HEK293 (cell line): Measurements from ENCODE around the gene PNMA1.

Experiments
- CTCF ChIA-PET: fragments of 350-600 bp; formaldehyde crosslinking; extraction: SDS; loops from one replicate; lab custom pipeline; 2021; ENCODE audit warnings: antibody characterized with exemption; lab: Yijun Ruan, JAX
- POLR2A ChIA-PET: fragments of 300-600 bp; formaldehyde crosslinking; extraction: SDS; loops from one replicate; lab custom pipeline; 2020; ENCODE audit warnings: antibody characterized with exemption, inconsistent platforms; lab: Yijun Ruan, JAX
- H3K27ac ChIP-seq: fragments of 200-500 bp; sonication (Bioruptor generic); 2 replicates; pipeline ENCODE4 v1.5.1; 2014; ENCODE audit warnings: low read depth, low read length, control low read depth, inconsistent platforms; ENCODE audit errors: extremely low read depth
- H3K36me3 ChIP-seq, 2 experiments: fragments of 200-500 bp in 1 of 2; sonication (Bioruptor generic) in 1 of 2; 1 replicate in 1 of 2; 2 replicates in 1 of 2; pipeline ENCODE4 v1.5.1; 2014 to 2017; ENCODE audit warnings: inconsistent platforms in 2 of 2, low read length in 2 of 2; ENCODE audit not compliant: control insufficient read depth in 2 of 2, insufficient read depth in 1 of 2
- H3K4me1 ChIP-seq: fragments of 200-500 bp; sonication (Bioruptor generic); 2 replicates; pipeline ENCODE4 v1.5.1; 2014; ENCODE audit warnings: mild to moderate bottlenecking, low read length, inconsistent platforms; ENCODE audit not compliant: control insufficient read depth, insufficient read depth
- H3K4me3 ChIP-seq: 2 replicates; pipeline ENCODE4 v1.5.1; 2011; ENCODE audit warnings: low read depth, mild to moderate bottlenecking, control low read depth, low read length, moderate library complexity
- H3K9me3 ChIP-seq: fragments of 200-500 bp; sonication (Bioruptor generic); 2 replicates; pipeline ENCODE4 v1.5.1; 2014; ENCODE audit warnings: low read depth, low read length, inconsistent platforms; ENCODE audit not compliant: control insufficient read depth, insufficient read depth
- ATF2 ChIP-seq: fragments of 450-650 bp; formaldehyde crosslinking; IDR thresholded peaks from 2 replicates; pipeline ENCODE4 v1.5.1; 2016; ENCODE audit warnings: missing biosample characterization, missing genetic modification characterization, low read depth
- BCL11A ChIP-seq: fragments of 450-650 bp; formaldehyde crosslinking; IDR thresholded peaks from 2 replicates; pipeline ENCODE4 v1.5.1; 2016; ENCODE audit warnings: low read depth, missing biosample characterization, missing genetic modification characterization
- HOXC10 ChIP-seq: sonication (generic); formaldehyde crosslinking; IDR thresholded peaks from 2 replicates; pipeline ENCODE4 v1.8.1; 2023; ENCODE audit warnings: mild to moderate bottlenecking, missing genetic modification reagents
- KLF9 ChIP-seq: fragments of 450-650 bp; formaldehyde crosslinking; IDR thresholded peaks from 2 replicates; pipeline ENCODE4 v1.5.1; 2016; ENCODE audit warnings: missing biosample characterization, missing genetic modification characterization, low read depth
- ZBTB17 ChIP-seq: fragments of 450-650 bp; formaldehyde crosslinking; IDR thresholded peaks from 2 replicates; pipeline ENCODE4 v1.5.1; 2016; ENCODE audit warnings: missing biosample characterization, missing genetic modification characterization
- ZNF121 ChIP-seq: fragments of 450-650 bp; formaldehyde crosslinking; IDR thresholded peaks from 2 replicates; pipeline ENCODE4 v1.5.1; 2016; ENCODE audit warnings: missing biosample characterization, missing genetic modification characterization
- ZNF214 ChIP-seq: fragments of 450-650 bp; formaldehyde crosslinking; IDR thresholded peaks from 2 replicates; pipeline ENCODE4 v1.5.1; 2017; ENCODE audit warnings: missing biosample characterization, mild to moderate bottlenecking, missing genetic modification characterization, borderline replicate concordance
- ZNF221 ChIP-seq: fragments of 450-650 bp; formaldehyde crosslinking; IDR thresholded peaks from 2 replicates; pipeline ENCODE4 v1.5.1; 2017; ENCODE audit warnings: missing biosample characterization, missing genetic modification characterization, borderline replicate concordance
- ZNF239 ChIP-seq: fragments of 450-650 bp; formaldehyde crosslinking; IDR thresholded peaks from 2 replicates; pipeline ENCODE4 v1.5.1; 2016; ENCODE audit warnings: missing biosample characterization, missing genetic modification characterization
- ZNF24 ChIP-seq: fragments of 450-650 bp; formaldehyde crosslinking; IDR thresholded peaks from 2 replicates; pipeline ENCODE4 v1.5.1; 2016; ENCODE audit warnings: missing biosample characterization, missing genetic modification characterization
- ZNF280D ChIP-seq: fragments of 450-650 bp; formaldehyde crosslinking; IDR thresholded peaks from 2 replicates; pipeline ENCODE4 v1.5.1; 2016; ENCODE audit warnings: missing biosample characterization, missing genetic modification characterization
- ZNF292 ChIP-seq: fragments of 450-650 bp; formaldehyde crosslinking; IDR thresholded peaks from 2 replicates; pipeline ENCODE4 v1.5.1; 2016; ENCODE audit warnings: low read depth, missing biosample characterization, missing genetic modification characterization, borderline replicate concordance
- ZNF366 ChIP-seq: fragments of 450-650 bp; formaldehyde crosslinking; conservative IDR thresholded peaks from 2 replicates; pipeline ENCODE4 v1.5.1; 2016; ENCODE audit warnings: missing biosample characterization, missing genetic modification characterization
- ZNF394 ChIP-seq: fragments of 450-650 bp; formaldehyde crosslinking; IDR thresholded peaks from 2 replicates; pipeline ENCODE4 v1.5.1; 2016; ENCODE audit warnings: missing biosample characterization, missing genetic modification characterization, mild to moderate bottlenecking, moderate library complexity, borderline replicate concordance
- ZNF621 ChIP-seq: fragments of 450-650 bp; formaldehyde crosslinking; IDR thresholded peaks from 2 replicates; pipeline ENCODE4 v1.5.1; 2017; ENCODE audit warnings: missing biosample characterization, missing genetic modification characterization
- ZNF660 ChIP-seq: fragments of 450-650 bp; IDR thresholded peaks from 2 replicates; pipeline ENCODE4 v1.5.1; 2018; ENCODE audit warnings: missing biosample characterization, mild to moderate bottlenecking, missing genetic modification characterization
- ZNF692 ChIP-seq: fragments of 450-650 bp; formaldehyde crosslinking; IDR thresholded peaks from 2 replicates; pipeline ENCODE4 v1.5.1; 2016; ENCODE audit warnings: missing biosample characterization, missing genetic modification characterization
- TF ChIP-seq, protein P1 (sequence below): fragments of 450-650 bp; formaldehyde crosslinking; IDR thresholded peaks from 2 replicates; pipeline ENCODE4 v1.5.1; 2016; ENCODE audit warnings: missing biosample characterization, missing genetic modification characterization, borderline replicate concordance
- TF ChIP-seq, protein P2 (sequence below): fragments of 450-650 bp; formaldehyde crosslinking; IDR thresholded peaks from 2 replicates; pipeline ENCODE4 v1.5.1; 2016; ENCODE audit warnings: missing biosample characterization, missing genetic modification characterization
- TF ChIP-seq, protein P3 (sequence below): fragments of 450-650 bp; formaldehyde crosslinking; IDR thresholded peaks from 2 replicates; pipeline ENCODE4 v1.5.1; 2017; ENCODE audit warnings: missing biosample characterization, missing genetic modification characterization

Gene PNMA1

DNA sequence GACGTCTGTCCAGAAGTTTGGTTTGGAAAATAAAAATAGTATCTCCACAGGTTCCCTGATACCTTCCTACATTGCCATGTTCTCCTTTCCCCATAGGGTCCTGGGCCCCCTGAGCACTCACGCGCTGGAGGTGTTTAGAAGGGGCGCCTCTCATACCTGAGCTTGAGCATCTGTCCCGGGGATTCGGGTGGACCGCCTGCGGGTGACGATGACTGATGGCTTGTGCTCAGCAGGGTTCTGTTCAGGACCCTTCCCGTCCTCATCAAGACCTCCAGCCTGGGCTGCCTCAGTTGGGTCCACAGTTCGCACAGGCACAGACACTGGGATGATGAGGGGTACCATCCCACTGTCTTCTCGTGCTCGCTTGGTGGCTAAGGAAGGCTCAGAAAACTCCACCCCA is 22.7 kb upstream of the PNMA1 start:
- CTCF ChIA-PET = no interaction called here

More for the DNA sequence above, 22.7 kb upstream of the PNMA1 start:
- no peaks in the 10 kb centered on the region for H3K9me3 ChIP-seq
- no peaks in the 10 kb centered on the region for H3K4me1 ChIP-seq
- H3K27ac ChIP-seq = no peak overlapping the region
- H3K4me3 ChIP-seq = no peak overlapping the region
- POLR2A ChIA-PET = no interaction called here
- H3K36me3 ChIP-seq = peaks cover 29 to 63% of the 10 kb centered on the region in 2 experiments; a peak in 2 of 3 replicates
- TF ChIP-seq ZNF121 (tag by site-specific recombination) (no peak), ZNF24 (no peak), ATF2 (tag by site-specific recombination) (no peak), KLF9 (tag by site-specific recombination) (no peak), ZNF239 (tag by site-specific recombination) (no peak), ZNF292 (tag by site-specific recombination) (no peak), ZNF366 (tag by site-specific recombination) (no peak), ZNF221 (tag by site-specific recombination) (no peak), ZNF660 (no peak), ZNF214 (tag by site-specific recombination) (no peak), ZNF394 (no peak), ZNF280D (tag by site-specific recombination) (no peak), ZNF621 (tag by site-specific recombination) (no peak), BCL11A (tag by site-specific recombination) (no peak), ZBTB17 (tag by site-specific recombination) (no peak), HOXC10 (CRISPR knock-in tag) (no peak), ZNF692 (tag by site-specific recombination) (no peak)
- TF ChIP-seq, protein P1, sequence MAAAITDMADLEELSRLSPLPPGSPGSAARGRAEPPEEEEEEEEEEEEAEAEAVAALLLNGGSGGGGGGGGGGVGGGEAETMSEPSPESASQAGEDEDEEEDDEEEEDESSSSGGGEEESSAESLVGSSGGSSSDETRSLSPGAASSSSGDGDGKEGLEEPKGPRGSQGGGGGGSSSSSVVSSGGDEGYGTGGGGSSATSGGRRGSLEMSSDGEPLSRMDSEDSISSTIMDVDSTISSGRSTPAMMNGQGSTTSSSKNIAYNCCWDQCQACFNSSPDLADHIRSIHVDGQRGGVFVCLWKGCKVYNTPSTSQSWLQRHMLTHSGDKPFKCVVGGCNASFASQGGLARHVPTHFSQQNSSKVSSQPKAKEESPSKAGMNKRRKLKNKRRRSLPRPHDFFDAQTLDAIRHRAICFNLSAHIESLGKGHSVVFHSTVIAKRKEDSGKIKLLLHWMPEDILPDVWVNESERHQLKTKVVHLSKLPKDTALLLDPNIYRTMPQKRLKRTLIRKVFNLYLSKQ = no peak
- TF ChIP-seq, protein P2, sequence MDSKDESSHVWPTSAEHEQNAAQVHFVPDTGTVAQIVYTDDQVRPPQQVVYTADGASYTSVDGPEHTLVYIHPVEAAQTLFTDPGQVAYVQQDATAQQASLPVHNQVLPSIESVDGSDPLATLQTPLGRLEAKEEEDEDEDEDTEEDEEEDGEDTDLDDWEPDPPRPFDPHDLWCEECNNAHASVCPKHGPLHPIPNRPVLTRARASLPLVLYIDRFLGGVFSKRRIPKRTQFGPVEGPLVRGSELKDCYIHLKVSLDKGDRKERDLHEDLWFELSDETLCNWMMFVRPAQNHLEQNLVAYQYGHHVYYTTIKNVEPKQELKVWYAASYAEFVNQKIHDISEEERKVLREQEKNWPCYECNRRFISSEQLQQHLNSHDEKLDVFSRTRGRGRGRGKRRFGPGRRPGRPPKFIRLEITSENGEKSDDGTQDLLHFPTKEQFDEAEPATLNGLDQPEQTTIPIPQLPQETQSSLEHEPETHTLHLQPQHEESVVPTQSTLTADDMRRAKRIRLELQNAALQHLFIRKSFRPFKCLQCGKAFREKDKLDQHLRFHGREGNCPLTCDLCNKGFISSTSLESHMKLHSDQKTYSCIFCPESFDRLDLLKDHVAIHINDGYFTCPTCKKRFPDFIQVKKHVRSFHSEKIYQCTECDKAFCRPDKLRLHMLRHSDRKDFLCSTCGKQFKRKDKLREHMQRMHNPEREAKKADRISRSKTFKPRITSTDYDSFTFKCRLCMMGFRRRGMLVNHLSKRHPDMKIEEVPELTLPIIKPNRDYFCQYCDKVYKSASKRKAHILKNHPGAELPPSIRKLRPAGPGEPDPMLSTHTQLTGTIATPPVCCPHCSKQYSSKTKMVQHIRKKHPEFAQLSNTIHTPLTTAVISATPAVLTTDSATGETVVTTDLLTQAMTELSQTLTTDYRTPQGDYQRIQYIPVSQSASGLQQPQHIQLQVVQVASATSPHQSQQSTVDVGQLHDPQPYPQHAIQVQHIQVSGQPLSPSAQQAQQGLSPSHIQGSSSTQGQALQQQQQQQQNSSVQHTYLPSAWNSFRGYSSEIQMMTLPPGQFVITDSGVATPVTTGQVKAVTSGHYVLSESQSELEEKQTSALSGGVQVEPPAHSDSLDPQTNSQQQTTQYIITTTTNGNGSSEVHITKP = no peak
- TF ChIP-seq, protein P3, sequence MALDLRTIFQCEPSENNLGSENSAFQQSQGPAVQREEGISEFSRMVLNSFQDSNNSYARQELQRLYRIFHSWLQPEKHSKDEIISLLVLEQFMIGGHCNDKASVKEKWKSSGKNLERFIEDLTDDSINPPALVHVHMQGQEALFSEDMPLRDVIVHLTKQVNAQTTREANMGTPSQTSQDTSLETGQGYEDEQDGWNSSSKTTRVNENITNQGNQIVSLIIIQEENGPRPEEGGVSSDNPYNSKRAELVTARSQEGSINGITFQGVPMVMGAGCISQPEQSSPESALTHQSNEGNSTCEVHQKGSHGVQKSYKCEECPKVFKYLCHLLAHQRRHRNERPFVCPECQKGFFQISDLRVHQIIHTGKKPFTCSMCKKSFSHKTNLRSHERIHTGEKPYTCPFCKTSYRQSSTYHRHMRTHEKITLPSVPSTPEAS (tag by site-specific recombination) = no peak
